ENCODE measurements around the gene PRRT3. TPM values are rescaled to one million over a fixed set of nuclear protein-coding genes. Genes with fewer than 3 reads are reported as not detected.

PRRT3 gene
- total and polyA plus RNA-seq, 10 donors = 0.65 to 2.4 (median 1.8) TPM

Small RNA genes within 50 kb of the gene (small RNA-seq; reads per million reads assigned to genes)
- gene CYCSP10 = 0 reads per million in 4 donors
- 0 reads per million in 4 donors for gene RNU6-882P

Other genes with a start within 250 kb of the PRRT3 start
- under 1 TPM in 1 of 7 donors, not detected in 6; 0.63 TPM for gene CPNE9, start 248.6 kb downstream of the PRRT3 start, total RNA-seq
- under 1 TPM; 0.15 to 0.22 (median 0.17) TPM for gene CPNE9, start 248.6 kb downstream of the PRRT3 start, polyA plus RNA-seq
- 10 to 100 TPM; 24.9 to 31.9 (median 27.0) TPM for gene BRPF1, start 220.7 kb downstream of the PRRT3 start, total RNA-seq
- gene BRPF1, start 220.7 kb downstream of the PRRT3 start, polyA plus RNA-seq = 1 to 10 TPM; 5.5 to 9.3 (median 6.4) TPM
- gene OGG1, start 202.5 kb downstream of the PRRT3 start, total RNA-seq = 10 to 100 TPM; 22.0 to 34.5 (median 28.1) TPM
- gene OGG1, start 202.5 kb downstream of the PRRT3 start, polyA plus RNA-seq = 10 to 100 TPM in 2 of 3 donors, 1 to 10 TPM in 1; 9.3 to 16.7 (median 15.9) TPM
- 10 to 100 TPM; 10.1 to 30.5 (median 22.6) TPM for gene CAMK1, start 182.5 kb downstream of the PRRT3 start, total RNA-seq
- gene CAMK1, start 182.5 kb downstream of the PRRT3 start, polyA plus RNA-seq = 10 to 100 TPM; 14.5 to 29.8 (median 28.2) TPM
- 10 to 100 TPM; 38.6 to 73.7 (median 51.4) TPM for gene TADA3, start 159.9 kb downstream of the PRRT3 start, total RNA-seq
- gene TADA3, start 159.9 kb downstream of the PRRT3 start, polyA plus RNA-seq = 10 to 100 TPM; 33.6 to 48.3 (median 41.5) TPM
- gene ARPC4, start 159.3 kb downstream of the PRRT3 start, total RNA-seq = 100 to 1,000 TPM; 156 to 238 (median 199) TPM
- gene ARPC4, start 159.3 kb downstream of the PRRT3 start, polyA plus RNA-seq = 100 to 1,000 TPM in 2 of 3 donors, 10 to 100 TPM in 1; 98.9 to 144 (median 125) TPM
- 100 to 1,000 TPM in 2 of 7 donors, 10 to 100 TPM in 5; 59.5 to 143 (median 78.9) TPM for gene TTLL3, start 142.1 kb downstream of the PRRT3 start, total RNA-seq
- 10 to 100 TPM; 24.8 to 58.1 (median 47.3) TPM for gene TTLL3, start 142.1 kb downstream of the PRRT3 start, polyA plus RNA-seq
- 10 to 100 TPM; 26.9 to 41.7 (median 30.2) TPM for gene RPUSD3, start 108.4 kb downstream of the PRRT3 start, total RNA-seq
- gene RPUSD3, start 108.4 kb downstream of the PRRT3 start, polyA plus RNA-seq = 10 to 100 TPM; 21.3 to 34.5 (median 25.1) TPM
- not detected for gene CIDEC, start 72.2 kb downstream of the PRRT3 start, total RNA-seq
- under 1 TPM in 2 of 3 donors, not detected in 1; 0.13 to 0.24 TPM for gene CIDEC, start 72.2 kb downstream of the PRRT3 start, polyA plus RNA-seq
- gene JAGN1, start 61.8 kb downstream of the PRRT3 start, total RNA-seq = 10 to 100 TPM; 17.1 to 41.3 (median 23.6) TPM
- gene JAGN1, start 61.8 kb downstream of the PRRT3 start, polyA plus RNA-seq = 10 to 100 TPM; 22.0 to 33.4 (median 28.1) TPM
- gene IL17RE, start 49.6 kb downstream of the PRRT3 start, total RNA-seq = 1 to 10 TPM; 1.0 to 5.1 (median 1.9) TPM
- gene IL17RE, start 49.6 kb downstream of the PRRT3 start, polyA plus RNA-seq = 1 to 10 TPM in 1 of 3 donors, under 1 TPM in 2; 0.57 to 1.7 (median 0.64) TPM
- 10 to 100 TPM; 10.7 to 24.1 (median 19.7) TPM for gene IL17RC, start 35.3 kb downstream of the PRRT3 start, total RNA-seq
- gene IL17RC, start 35.3 kb downstream of the PRRT3 start, polyA plus RNA-seq = 10 to 100 TPM in 2 of 3 donors, 1 to 10 TPM in 1; 6.6 to 24.6 (median 12.6) TPM
- 10 to 100 TPM; 17.7 to 40.3 (median 31.4) TPM for gene CRELD1, start 18.6 kb downstream of the PRRT3 start, total RNA-seq
- gene CRELD1, start 18.6 kb downstream of the PRRT3 start, polyA plus RNA-seq = 10 to 100 TPM; 20.6 to 40.9 (median 21.9) TPM
- gene EMC3, start 34.4 kb upstream of the PRRT3 start, total RNA-seq = 10 to 100 TPM; 32.8 to 61.4 (median 47.1) TPM
- gene EMC3, start 34.4 kb upstream of the PRRT3 start, polyA plus RNA-seq = 10 to 100 TPM; 16.3 to 35.3 (median 18.0) TPM
- gene FANCD2, start 74.0 kb upstream of the PRRT3 start, total RNA-seq = 10 to 100 TPM in 6 of 7 donors, 1 to 10 TPM in 1; 9.3 to 19.5 (median 13.6) TPM
- gene FANCD2, start 74.0 kb upstream of the PRRT3 start, polyA plus RNA-seq = 10 to 100 TPM; 12.5 to 20.2 (median 13.6) TPM
- gene FANCD2OS, start 155.8 kb upstream of the PRRT3 start, total RNA-seq = not detected
- gene FANCD2OS, start 155.8 kb upstream of the PRRT3 start, polyA plus RNA-seq = not detected
- 10 to 100 TPM; 69.8 to 96.6 (median 90.2) TPM for gene BRK1, start 163.3 kb upstream of the PRRT3 start, total RNA-seq
- gene BRK1, start 163.3 kb upstream of the PRRT3 start, polyA plus RNA-seq = 100 to 1,000 TPM; 137 to 215 (median 215) TPM
- gene VHL, start 189.4 kb upstream of the PRRT3 start, total RNA-seq = 10 to 100 TPM; 53.9 to 75.9 (median 64.6) TPM
- gene VHL, start 189.4 kb upstream of the PRRT3 start, polyA plus RNA-seq = 10 to 100 TPM; 44.3 to 70.1 (median 46.5) TPM
- 10 to 100 TPM in 3 of 7 donors, 1 to 10 TPM in 4; 4.8 to 11.8 (median 9.4) TPM for gene IRAK2, start 212.5 kb upstream of the PRRT3 start, total RNA-seq
- 1 to 10 TPM; 1.4 to 3.4 (median 2.7) TPM for gene IRAK2, start 212.5 kb upstream of the PRRT3 start, polyA plus RNA-seq